GM10266 (cell line): Measurements from ENCODE around the gene PEAK3.

Source experiments
- DNase-seq: peaks from one replicate; pipeline ENCODE4 v3.0.0; 2012; ENCODE audit errors: extremely low spot score
- CTCF ChIP-seq: IDR thresholded peaks from 2 replicates; pipeline ENCODE4 v1.5.1; 2012; ENCODE audit warnings: mild to moderate bottlenecking, low read depth; ENCODE audit not compliant: control insufficient read depth, insufficient read depth; ENCODE audit errors: missing control alignments

The PEAK3 gene

DNA sequence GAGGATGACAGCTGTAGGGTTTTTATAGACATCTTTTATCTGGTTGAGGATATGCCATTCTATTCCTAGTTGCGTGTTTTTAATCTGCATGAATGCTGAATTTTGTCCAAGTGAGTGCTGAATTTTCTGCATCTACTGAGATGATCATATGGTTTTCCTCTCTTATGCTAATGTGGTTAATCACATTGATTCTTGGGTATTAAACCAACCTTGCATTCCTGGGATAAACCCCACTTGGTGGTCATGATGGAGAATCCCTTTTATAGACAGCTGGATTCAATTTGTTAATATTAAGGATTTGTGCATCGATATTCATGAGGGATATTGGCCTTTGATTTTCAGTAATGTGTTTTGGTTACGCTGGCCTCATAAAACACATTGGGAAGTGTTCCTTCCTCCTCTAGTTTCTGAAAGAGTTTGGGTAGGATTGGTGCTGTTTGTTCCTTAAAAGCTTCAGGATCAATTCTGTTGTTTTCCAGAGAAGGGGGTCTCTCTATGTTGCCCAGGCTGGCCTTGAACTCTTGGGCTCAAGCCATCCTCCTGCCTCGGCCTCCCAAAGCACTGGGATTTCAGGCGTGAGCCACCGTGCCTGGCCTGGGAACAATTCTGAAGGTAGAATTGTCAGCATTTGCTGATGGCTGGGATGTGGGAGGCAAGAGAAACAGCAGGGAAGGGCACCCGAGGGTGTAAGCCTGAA is 33.3 kb upstream of the PEAK3 start:
- no peak for TF ChIP-seq CTCF
- DNase-seq, result no peak

GRCh38 chr19:2312820-2313501 is 31.0 kb upstream of the PEAK3 start:
- DNase-seq, result no peak
- TF ChIP-seq CTCF, result no peak

- DNase-seq, result no peak
- no peak for TF ChIP-seq CTCF
Measured at GRCh38 chr19:2311093-2311492, 29.1 kb upstream of the PEAK3 start.

GRCh38 chr19:2309734-2310362 is 27.9 kb upstream of the PEAK3 start:
- TF ChIP-seq CTCF, result no peak
- no peak for DNase-seq

DNA sequence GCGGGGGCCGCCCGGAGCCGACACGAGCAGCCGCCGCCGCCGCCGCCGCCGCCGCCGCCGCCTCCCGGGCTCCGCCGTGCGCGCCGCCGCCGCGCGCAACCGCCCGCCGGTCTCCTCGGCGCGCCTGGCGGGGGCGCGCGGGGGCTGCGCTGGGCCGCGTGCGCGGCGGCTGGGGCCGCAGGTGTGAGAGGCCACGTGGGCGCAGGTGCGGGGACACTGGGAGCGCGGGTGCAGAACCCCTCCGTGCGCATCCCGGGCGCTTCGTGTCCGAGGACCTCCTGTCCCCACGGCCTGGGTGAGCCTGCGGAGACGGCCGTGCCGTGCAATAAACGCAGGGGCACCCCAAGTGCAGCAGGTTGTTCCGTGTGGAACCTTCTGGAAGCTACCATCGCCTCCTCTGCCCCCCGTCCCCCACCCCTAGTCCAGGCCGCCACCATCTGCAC is 26.2 kb upstream of the PEAK3 start, which contains the start of gene LINGO3:
TSS of gene LINGO3 (minus strand) at position 41 of the 443 bp plus-strand sequence. CDS start 16,378 bp downstream, outside the sequence.
- no peak for DNase-seq

DNA sequence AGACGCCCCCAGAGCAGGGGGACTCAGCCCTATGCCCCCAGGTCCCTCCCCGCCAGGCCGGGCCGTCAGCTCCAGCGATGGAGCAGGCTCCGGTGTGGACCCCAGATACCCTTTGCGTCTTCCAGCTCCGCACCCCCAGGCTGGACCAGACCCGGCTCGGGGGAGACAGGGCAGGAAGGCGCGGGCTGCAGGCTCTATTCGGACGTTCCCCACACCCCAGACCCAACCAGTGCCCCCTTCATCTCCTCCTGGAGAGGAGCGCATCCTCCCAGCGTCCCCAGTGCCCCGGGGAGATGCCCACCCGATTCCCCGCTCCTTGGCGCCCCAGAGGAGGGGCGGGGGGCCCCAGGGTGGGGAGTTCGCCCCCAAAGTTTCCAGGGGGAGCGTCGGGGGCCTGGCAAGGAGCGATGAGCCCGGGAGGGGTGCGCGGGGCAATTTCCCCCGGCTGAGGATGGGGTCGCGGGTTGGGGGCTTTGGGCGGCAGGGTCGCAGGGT is 25.6 kb upstream of the PEAK3 start:
- DNase-seq, result no peak

More for the DNA sequence above, 26.2 kb upstream of the PEAK3 start, which contains the start of gene LINGO3:
- no peak for TF ChIP-seq CTCF

More for the DNA sequence above, 25.6 kb upstream of the PEAK3 start:
- no peak for TF ChIP-seq CTCF
